HG02678 (cell line): ENCODE measurements around the gene ZMYND11.
"Not testable (repeated sequence)": the region's sequence is repeated elsewhere in the genome, so short reads cannot be mapped to it uniquely, and the experiment has no call there.

ENCODE experiments used
- ATAC-seq: cut with Tn5 transposase; IDR thresholded peaks from one replicate; pipeline ENCODE4 v1.9.1; 2021; ENCODE audit warnings: mild to moderate bottlenecking, moderate library complexity; ENCODE audit not compliant: unreplicated experiment

ZMYND11 gene

DNA sequence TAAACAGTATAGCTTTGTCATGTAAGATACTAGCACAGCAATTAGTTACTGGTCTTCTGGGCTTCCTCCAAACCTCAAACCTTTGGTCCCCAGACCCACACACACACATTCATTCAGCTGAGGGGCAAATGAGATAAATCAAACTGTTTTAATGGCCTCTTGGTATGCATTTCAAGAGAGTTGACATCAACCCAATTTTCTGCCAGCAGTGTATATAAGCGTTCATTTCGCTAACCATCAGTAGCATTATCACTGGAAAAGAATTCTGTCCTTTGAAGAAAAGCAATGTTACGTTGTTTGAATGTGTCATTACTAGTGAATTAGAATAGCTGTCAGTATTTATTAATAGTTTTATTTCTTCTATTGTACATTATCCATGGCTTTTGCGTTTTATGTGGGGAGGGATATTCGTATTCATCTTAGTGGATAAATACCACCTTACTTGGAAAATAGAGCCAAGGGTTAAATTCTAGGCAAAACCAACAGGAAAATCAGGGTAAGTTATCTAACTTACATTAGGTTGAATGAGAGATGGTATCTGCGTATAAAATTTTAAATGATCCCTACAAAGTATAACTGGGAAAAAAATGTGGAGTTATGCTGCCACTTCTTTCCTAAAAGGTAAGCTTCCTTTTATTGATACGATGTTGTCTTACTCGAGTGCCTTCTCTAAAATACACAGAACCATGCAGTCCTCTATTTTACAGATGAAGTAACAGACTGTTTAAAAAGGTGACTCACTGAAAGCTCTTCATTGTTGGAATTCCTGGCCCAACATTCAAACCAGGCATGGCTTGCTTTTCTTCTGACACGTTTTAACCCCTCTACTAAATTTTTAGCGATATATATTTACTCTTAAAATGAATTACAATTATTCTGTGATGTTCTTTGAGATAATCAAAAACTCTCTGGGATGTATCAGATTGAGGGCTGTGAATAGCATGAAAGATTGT lies 2.0 kb upstream of the ZMYND11 start:
- no peak for ATAC-seq

DNA sequence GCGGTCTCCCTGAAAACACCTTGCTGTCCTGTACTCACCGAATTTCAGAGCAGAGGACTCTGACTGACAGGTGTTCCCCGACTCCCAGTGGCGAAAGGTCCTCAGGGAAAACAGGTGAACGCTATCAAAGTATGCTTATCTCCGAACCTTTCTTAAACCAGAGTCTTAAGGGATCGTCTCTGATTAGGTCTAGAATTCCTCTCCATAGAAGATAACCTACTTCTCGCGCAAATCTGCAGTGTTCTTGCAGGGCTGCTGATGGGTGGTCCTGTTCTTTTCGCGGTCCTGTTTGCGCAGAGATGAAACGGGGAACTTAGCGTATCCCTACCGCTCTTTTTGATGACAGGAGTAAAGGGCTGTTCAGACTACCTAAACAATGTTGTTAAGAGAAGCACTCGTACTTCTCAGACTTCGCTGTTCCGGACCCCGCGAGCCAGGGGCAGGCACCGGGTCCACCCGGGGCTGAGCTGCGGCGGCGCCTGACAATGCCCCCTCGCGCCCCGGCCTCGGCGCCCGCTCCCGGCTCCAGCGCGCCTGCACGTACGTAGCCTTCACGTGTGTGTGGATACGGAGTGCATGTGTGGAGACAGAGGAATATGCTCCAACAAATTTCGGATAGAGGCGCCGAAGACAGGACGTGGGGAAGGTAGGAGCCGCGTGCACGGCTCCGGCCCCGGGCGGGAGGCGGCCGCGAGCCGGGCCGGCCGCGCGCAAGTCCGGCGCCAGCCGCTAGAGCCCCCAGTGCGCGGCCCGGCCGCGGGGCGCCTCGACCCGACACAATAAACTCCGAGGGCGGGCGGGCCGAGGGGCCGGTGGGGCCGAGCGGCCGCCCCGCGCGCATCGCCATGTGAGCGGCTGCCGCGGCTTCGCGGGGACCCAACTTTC lies 766 bp upstream of the ZMYND11 start:
- peak; percentile 42 for ATAC-seq

DNA sequence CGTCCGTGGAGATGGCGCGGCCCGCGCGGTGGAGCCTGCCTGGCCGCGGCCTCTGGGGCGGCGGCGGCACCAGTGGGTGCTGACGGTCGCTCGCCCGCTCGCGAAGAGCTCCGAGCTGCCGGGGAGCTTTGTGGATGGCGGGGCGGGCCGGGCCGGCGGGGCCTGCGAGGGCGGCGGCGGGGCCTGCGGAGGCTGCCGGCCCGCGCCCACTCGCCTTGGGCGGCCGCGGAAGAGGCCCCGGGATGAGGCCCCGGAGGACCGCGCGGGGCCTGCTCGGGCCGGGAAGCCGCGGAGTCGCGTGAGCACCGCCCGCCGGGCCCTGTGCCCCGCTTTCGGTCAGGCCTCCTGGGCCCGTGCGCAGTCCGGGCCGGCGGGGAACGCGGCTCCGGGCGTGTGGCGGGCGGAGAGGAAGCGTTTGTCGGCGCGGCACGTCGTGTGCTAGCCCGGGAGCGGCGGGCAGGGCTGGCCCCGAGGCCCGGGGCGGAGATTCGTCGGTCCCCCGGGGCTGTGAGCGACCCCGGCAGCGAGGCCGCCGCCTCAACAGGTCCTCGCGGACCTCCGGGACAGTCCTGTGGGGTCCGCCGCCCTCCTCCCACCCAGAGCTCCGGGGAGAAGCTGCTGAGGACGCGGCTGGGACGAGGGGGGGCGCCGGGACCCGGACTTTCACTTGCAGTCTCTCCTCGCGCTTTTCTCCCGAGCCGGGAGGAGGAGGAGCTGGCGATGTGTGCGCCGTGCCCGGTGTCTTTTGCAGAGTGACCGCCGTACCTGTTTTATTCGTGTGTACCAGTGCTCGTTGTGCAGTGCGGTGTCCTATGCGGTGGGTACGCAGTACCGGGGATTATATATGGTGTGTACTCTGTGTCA lies 578 bp downstream of the ZMYND11 start:
- ATAC-seq, result peak; percentile 33

DNA sequence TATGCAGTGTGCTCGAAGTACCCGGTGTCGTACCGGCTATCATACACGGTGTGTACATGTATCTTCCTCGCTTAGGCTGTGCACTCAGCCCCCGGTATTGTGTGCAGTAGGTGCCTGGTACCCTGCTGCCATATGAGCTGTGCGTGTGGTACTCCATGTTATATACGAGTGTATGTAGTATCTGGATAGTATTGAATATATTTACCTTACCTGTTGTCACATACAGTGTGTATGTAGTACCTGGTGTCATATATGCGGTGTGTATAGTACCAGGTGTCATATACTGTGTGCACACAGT lies 1.2 kb downstream of the ZMYND11 start:
- ATAC-seq, result no peak

DNA sequence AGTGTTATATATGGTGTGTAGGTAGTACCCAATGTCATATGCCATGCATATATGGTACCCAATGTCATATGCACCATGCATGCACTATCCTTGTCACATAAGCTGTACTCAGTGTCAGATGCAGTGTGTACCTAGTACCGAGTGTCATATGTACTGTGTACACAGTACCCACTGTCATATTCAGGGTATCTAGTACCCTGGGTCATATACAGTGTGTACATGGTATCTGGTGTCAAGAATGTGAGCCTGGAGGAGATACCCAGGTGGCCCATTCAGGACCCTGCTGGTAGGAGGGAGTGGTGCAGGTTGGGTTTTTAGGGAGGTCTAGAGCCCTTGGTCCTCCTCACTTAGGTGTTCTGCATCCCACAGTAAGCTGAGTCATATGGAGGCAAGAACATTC lies 1.8 kb downstream of the ZMYND11 start:
- peak; percentile 18 for ATAC-seq

DNA sequence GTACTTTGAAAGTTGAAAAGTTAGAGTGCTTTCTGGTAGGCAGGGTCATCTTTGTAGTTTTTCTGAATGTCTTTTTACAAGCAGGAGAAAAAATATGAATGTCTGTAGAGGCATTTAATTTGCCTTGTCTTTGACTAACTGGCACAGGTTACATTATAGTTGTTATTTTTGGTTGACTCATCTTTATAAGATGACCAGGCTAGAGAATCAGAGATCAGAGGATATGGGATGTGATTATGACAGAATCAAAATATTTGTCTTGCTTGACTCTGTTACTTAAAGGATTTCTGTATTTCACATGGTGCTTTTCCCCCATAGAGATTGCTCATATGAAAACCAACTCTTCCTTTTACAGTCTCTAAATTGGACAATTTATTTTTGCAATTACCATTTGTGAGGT lies 2.4 kb downstream of the ZMYND11 start:
- no peak for ATAC-seq

DNA sequence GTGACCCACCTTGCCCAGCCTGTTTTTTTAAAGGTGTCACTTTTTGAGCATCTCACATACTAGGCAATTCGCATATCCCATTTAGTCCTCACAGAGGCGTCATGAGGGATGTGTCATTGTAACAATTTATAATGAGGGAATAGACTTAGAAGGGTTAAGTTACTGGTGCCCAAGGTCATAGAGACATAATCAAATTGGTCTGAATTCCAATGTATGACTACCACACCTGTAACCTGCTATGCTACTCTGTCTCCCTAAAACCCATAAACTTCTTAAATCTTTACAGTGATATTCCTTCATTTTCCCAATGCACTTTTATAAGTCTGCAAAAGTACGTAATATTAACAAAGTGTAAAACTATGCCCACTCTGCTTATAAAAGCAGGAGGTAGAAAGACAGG lies 7.1 kb downstream of the ZMYND11 start:
- ATAC-seq, result no peak

DNA sequence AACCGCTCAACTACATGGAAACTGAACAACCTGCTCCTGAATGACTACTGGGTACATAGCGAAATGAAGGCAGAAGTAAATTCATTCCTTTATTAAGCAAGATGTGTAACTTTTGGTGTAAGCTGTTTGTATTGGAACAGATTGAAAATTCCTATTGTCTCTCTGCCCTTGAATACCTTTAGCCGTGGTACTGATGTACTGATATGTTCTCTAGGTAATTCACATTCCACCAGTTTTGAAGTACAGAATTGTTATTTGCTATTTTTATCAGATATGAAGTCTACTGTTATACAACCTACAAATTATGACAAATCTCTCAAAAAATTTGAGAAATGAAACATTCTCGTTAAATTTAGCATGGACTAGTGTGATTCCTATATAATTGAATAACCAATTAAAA lies 17.7 kb downstream of the ZMYND11 start:
- no peak for ATAC-seq

DNA sequence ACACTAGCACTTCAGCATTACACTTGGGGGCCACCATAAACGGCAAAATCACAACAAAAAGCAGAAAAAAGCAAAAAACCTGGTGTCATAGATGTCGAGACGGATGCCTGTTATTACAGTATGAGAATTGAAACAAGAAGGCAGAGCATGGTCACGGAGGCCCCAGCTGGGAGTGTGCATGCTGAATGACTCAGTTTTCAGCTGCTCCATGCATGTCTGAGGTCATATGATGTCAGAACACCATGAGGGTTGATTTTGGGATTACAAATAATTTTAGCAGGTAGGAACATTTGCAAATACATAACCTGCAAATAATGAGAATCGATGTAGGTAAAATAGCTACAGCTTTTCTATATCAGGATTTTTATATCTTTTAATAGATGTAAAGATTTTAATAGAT lies 19.1 kb downstream of the ZMYND11 start:
- no peak for ATAC-seq

DNA sequence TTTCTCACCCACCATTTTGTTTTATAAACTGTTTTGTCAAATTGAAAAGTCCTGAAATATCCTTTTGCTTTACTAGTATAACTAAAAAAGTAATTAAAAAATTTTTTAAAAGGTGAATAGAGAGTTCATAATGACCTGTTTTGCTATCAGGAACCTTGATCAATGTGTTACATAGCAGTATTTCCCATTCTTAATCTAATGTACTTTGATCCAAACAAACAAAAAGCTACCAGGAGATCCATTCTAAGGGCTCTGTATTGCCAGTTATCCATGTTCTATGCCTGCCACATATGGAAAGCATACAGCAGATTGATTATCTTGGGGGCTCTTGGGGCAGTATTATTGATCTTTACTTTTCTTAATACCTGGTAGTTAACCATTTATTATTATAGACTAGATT lies 32.1 kb downstream of the ZMYND11 start:
- no peak for ATAC-seq

DNA sequence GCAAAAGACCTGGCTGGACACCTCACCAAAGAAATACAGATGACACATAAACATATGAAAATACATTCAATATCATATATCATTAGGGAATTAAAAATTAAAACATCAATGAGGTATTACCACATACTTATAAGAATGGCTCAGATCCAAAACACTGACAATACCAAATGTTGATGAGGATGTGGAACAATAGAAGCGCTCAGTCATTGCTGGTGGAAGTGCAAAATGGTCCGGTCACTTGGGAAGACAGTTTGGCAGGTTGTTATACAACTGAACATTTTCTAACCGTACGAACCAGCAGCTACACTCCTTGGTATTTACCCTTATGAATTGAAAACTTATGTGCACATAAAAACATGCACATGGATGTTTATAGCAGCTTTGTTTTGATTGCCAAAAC lies 38.5 kb downstream of the ZMYND11 start:
- no peak for ATAC-seq

DNA sequence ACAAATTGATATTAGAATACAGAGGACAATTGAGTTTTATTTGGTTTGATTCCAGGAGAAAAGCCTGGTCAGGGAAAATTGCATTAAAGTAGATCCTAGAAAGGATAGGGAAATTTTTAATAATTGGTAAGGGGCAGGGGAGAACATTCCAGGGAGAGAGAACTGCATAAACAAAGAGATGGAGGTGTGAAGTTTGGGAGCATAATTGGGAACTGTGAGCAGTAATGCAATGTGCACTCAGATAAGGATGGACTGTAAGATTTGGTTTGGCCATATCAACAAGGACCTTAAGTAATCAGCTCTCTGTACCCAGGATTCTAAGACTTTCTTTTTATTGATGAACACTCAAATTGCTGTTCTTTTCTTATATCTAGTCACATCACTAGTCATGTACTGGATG lies 41.4 kb downstream of the ZMYND11 start:
- ATAC-seq, result no peak

DNA sequence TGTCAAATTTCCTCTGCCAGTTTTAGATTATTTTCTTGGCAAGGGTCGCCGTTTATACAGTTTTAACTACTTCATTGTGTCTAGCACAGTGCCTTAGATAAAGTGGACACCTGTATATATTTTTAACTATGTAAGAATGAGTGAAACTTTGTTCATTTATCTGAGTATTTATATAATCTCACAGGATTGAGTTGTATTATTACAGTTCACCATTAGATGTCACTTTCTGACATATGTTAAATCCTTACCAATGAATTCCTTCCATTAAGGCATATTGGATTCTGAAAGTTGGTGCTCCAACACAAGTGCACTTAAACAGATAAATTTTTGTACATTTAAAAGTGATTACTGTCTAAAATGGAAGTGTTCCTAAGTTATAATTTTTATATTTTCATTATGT lies 43.0 kb downstream of the ZMYND11 start:
- ATAC-seq, result no peak

DNA sequence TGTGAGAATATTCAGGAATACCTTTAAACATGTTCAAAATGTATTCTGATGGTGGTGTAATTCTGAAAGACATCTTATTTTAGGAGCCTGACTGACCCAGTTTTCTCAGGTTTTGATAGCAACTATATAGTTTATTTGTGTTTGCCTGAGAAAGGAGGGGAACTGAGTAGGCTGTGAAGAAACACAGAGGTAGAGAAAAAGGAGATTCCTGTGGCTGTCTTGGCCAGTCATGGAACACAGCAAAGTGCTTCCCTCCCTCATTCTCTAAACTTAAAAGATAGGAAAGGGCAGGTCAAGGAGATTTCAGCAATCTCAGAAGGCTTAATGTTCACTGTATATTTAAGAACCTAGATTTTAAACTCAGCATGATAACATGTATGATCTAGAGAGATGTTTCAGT lies 43.5 kb downstream of the ZMYND11 start:
- ATAC-seq, result no peak

DNA sequence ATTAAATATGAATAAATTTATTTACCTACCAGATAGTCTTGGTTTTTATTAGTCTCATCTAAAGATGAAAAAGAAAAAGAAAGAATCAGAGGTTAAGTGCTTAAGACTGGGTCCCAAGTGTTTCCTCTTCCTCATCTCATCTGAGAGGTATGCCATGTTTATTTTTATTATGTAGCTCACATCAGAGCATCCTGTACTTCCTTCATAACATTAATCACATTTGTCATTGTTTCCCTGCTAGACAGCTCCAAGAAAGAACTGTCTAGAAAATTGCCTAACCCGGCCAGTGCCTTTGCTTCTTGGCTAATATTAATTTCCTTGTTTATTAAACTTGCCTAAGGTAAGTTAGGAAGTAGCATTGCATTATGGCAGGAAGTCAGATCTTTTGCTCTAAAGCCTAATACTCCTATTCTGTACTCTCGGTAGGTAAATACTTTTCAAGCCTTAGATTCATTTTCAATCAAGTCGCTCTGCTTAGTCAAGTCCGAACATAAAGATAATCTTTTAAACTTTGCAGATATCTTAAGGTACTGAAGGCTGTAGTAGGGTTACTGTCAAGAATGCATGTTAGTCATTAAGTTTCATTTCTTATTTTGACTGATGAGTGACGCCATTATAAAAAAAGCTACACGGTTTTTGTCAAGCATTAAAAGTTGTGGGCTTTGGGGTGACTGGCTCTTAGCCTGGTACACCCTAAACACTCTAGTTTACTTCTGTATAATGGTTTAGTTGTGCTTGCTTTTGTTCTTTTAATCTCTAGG lies 47.4 kb downstream of the ZMYND11 start:
- no peak for ATAC-seq

DNA sequence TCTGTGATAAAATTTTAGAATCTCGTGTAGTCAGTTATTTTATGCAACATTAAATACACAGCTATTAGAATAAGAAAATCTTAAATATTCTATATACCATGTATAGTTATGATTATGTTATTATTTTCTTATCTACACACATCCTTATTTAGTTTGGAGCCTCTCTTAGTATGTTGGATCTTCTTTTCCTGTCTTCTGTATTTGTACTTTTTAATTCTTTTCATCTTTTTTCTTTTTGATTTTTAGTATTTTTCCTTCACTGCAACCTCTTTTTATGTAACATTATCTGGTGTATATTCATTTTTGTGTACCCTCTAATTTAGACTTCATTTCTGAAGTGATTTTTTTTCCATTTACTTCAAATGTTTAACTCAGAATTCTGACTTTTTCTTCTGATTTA lies 48.9 kb downstream of the ZMYND11 start:
- ATAC-seq, result no peak

DNA sequence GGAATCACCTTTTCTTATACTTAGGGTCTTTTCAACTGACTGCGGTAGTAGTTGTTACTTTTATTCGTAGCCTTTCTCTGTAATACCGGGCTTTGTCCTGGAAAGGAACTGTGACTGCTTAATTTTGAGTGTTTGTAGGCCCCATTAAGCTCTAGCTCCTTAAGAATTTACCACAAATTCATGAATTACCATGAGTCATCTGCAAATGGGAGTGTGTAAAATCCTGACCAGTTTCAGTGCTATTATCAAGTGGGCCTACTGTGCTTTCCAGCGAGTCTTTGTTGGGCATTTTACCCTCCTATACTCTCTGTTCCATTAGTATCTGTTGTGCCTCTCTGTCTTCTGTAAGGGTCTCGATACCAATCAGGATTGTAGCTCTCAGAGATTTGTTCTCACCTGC lies 49.7 kb downstream of the ZMYND11 start:
- ATAC-seq, result no peak

DNA sequence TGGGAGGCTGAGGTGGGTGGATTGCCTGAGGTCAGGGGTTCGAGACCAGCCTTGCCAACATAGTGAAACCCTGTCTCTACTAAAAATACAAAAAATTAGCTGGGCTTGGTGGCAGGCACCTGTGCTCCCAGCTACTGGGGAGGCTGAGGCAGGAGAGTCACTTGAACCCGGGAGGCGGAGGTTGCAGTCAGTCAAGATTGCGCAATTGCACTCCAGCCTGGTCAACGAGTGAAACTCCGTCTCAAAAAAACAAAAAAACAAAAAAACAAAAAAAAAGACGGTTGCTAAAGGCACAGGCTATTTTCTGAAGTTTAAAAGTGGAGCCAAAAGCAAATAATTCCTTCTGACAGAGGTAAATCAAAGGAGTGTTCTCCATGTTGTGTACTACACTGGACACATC lies 50.3 kb downstream of the ZMYND11 start:
- ATAC-seq, result not testable (repeated sequence)

DNA sequence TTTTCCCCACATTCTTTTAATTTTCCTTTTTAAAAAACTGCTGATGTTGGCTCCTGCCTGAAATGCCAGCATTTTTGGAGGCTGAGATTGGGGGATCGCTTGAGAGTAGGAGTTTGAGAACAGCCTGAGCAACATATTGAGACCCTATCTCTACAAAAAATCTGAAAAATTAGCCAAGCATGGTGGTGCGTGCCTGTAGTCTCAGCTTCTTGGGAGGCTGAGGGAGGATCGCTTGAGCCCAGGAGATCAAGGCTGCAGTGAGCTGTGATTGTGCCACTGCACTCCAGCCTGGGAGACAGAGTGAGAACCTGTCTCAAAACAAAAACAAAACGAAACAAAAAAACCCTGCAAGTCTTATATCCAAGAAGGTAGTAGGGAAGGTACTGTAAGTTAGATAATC lies 51.7 kb downstream of the ZMYND11 start:
- no peak for ATAC-seq

DNA sequence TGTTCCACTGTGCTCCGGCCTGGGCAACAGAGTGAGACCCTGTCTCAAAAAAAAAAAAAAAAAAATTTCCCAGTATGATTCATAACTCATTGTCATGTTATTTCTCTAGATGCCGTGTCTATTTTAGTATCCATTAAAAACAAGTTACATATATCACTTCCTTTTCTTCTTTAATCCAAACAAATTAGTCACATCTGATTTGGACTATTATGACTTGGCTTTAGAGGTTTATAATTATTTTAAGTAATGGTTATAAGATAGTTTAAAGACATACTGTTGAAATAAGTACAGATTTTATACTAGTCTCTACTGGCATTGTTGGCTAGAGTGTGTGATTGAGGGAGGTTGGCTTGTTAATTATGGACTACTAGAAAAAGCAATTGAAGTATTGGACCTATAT lies 53.3 kb downstream of the ZMYND11 start:
- ATAC-seq, result no peak
